Measurements from ENCODE around the gene SRRM3. TPM values are rescaled to one million over a fixed set of nuclear protein-coding genes. Genes with fewer than 3 reads are reported as not detected.
A peak's percentile ranks its signal among the peaks of the same experiment; 100 is the strongest.
"Not testable (repeated sequence)": the region's sequence is repeated elsewhere in the genome, so short reads cannot be mapped to it uniquely, and the experiment has no call there.

SRRM3 gene
- total RNA-seq, 2 experiments from 2014 or later = 0.09 TPM; not detected in 1

GRCh38 chr7:76232698-76233097 lies 31.0 kb downstream of the SRRM3 start:
- ATAC-seq (no peak), DNase-seq (no peak)
- CTCF ChIA-PET = no interaction called here
- no peak overlapping the region for H3K4me3 Mint-ChIP-seq
- no peak overlapping the region for H3K27ac Mint-ChIP-seq
- peaks cover 5% of the 10 kb centered on the region for H3K4me1 Mint-ChIP-seq
- H3K36me3 Mint-ChIP-seq (ENCODE audit: low read depth) = no peaks in the 10 kb centered on the region
- peaks cover 54% of the 10 kb centered on the region for H3K27me3 Mint-ChIP-seq
- intact Hi-C loops (cut with DNase I, micrococcal nuclease) = no loop called here
- POLR2A ChIA-PET = interaction anchor here (0.6 kb wide), 1 partner anchor 65 kb away, joined by 3 read pairs; no protein-coding TSS in a partner anchor
- no peaks in the 10 kb centered on the region for H3K9me3 Mint-ChIP-seq (ENCODE audit: low read depth)

GRCh38 chr7:76233538-76234281 lies 32.0 kb downstream of the SRRM3 start:
- intact Hi-C loops (cut with DNase I, micrococcal nuclease) = no loop called here
- no peaks in the 10 kb centered on the region for H3K9me3 Mint-ChIP-seq (ENCODE audit: low read depth)
- no peak overlapping the region for H3K27ac Mint-ChIP-seq
- ATAC-seq (no peak), DNase-seq (no peak)
- H3K27me3 Mint-ChIP-seq = peaks cover 58% of the 10 kb centered on the region
- H3K36me3 Mint-ChIP-seq (ENCODE audit: low read depth) = no peaks in the 10 kb centered on the region
- ChIA-PET CTCF (interaction anchor here (0.6 to 2.0 kb wide), 3 partner anchors 30 to 312 kb away, joined by 4 to 7 read pairs (median 4); no protein-coding TSS in a partner anchor), POLR2A (interaction anchor here (0.5 to 0.6 kb wide), 2 partner anchors 20 to 79 kb away, joined by 3 to 4 read pairs; no protein-coding TSS in a partner anchor)
- H3K4me3 Mint-ChIP-seq = peak overlapping the region; percentile 5
- H3K4me1 Mint-ChIP-seq = peaks cover 5% of the 10 kb centered on the region

- no peaks in the 10 kb centered on the region for H3K9me3 Mint-ChIP-seq (ENCODE audit: low read depth)
- H3K4me3 Mint-ChIP-seq = peak overlapping the region; percentile 5
- peaks cover 5% of the 10 kb centered on the region for H3K4me1 Mint-ChIP-seq
- ATAC-seq = no peak
- DNase-seq = no peak
- H3K27ac Mint-ChIP-seq = no peak overlapping the region
- intact Hi-C loops (cut with DNase I, micrococcal nuclease) = no loop called here
- H3K36me3 Mint-ChIP-seq (ENCODE audit: low read depth) = no peaks in the 10 kb centered on the region
- CTCF ChIA-PET = interaction anchor here (0.6 to 2.0 kb wide), 3 partner anchors 29 to 312 kb away, joined by 4 to 7 read pairs (median 4); no protein-coding TSS in a partner anchor
- POLR2A ChIA-PET = interaction anchor here (0.5 to 0.6 kb wide), 2 partner anchors 19 to 78 kb away, joined by 3 to 4 read pairs; no protein-coding TSS in a partner anchor
- H3K27me3 Mint-ChIP-seq = peaks cover 58% of the 10 kb centered on the region
Measured at GRCh38 chr7:76234282-76234584, 32.5 kb downstream of the SRRM3 start.

- H3K27me3 Mint-ChIP-seq = peaks cover 54% of the 10 kb centered on the region
- CTCF ChIA-PET = interaction anchor here (0.7 to 2.0 kb wide), 4 partner anchors 28 to 79 kb away, joined by 3 to 7 read pairs (median 4); no protein-coding TSS in a partner anchor
- peaks cover 5% of the 10 kb centered on the region for H3K4me1 Mint-ChIP-seq
Measured at GRCh38 chr7:76234931-76235441, 33.3 kb downstream of the SRRM3 start.

GRCh38 chr7:76236224-76236623 lies 34.5 kb downstream of the SRRM3 start:
- intact Hi-C loops (cut with DNase I, micrococcal nuclease) = no loop called here
- no peaks in the 10 kb centered on the region for H3K36me3 Mint-ChIP-seq (ENCODE audit: low read depth)
- ChIA-PET CTCF (interaction anchor here (0.6 to 1.0 kb wide), 2 partner anchors 80 to 85 kb away, joined by 3 to 5 read pairs; no protein-coding TSS in a partner anchor), POLR2A (no interaction called here)
- H3K4me1 Mint-ChIP-seq = peaks cover 5% of the 10 kb centered on the region
- H3K27ac Mint-ChIP-seq = no peak overlapping the region
- peaks cover 47% of the 10 kb centered on the region for H3K27me3 Mint-ChIP-seq
- DNase-seq = no peak
- no peak overlapping the region for H3K4me3 Mint-ChIP-seq
- H3K9me3 Mint-ChIP-seq (ENCODE audit: low read depth) = no peaks in the 10 kb centered on the region
- no peak for ATAC-seq

More at GRCh38 chr7:76234931-76235441, 33.3 kb downstream of the SRRM3 start:
- Mint-ChIP-seq H3K4me3 (peak overlapping the region; percentile 12), H3K9me3 (ENCODE audit: low read depth) (no peaks in the 10 kb centered on the region), H3K36me3 (ENCODE audit: low read depth) (no peaks in the 10 kb centered on the region), H3K27ac (no peak overlapping the region)
- POLR2A ChIA-PET = no interaction called here
- DNase-seq (peak; percentile 93), ATAC-seq (peak; percentile 98)
- intact Hi-C loops (cut with DNase I, micrococcal nuclease) = loop anchor here in 1 of 2 experiments (1.0 kb wide), 1 partner anchor 25 kb away; no protein-coding TSS in a partner anchor

- Mint-ChIP-seq H3K36me3 (ENCODE audit: low read depth) (no peaks in the 10 kb centered on the region), H3K4me3 (no peak overlapping the region), H3K9me3 (ENCODE audit: low read depth) (no peaks in the 10 kb centered on the region), H3K27me3 (peaks cover 29% of the 10 kb centered on the region), H3K27ac (no peak overlapping the region), H3K4me1 (peaks cover 5% of the 10 kb centered on the region)
- ChIA-PET POLR2A (no interaction called here), CTCF (no interaction called here)
- intact Hi-C loops (cut with DNase I, micrococcal nuclease) = no loop called here
- no peak for DNase-seq
- no peak for ATAC-seq
Measured at GRCh38 chr7:76238326-76238725, 36.6 kb downstream of the SRRM3 start.

GRCh38 chr7:76241141-76241540 lies 39.4 kb downstream of the SRRM3 start:
- POLR2A ChIA-PET = no interaction called here
- Mint-ChIP-seq H3K36me3 (ENCODE audit: low read depth) (no peaks in the 10 kb centered on the region), H3K9me3 (ENCODE audit: low read depth) (no peaks in the 10 kb centered on the region), H3K4me1 (no peaks in the 10 kb centered on the region), H3K4me3 (no peak overlapping the region), H3K27me3 (peaks cover 13% of the 10 kb centered on the region), H3K27ac (no peak overlapping the region)
- intact Hi-C loops (cut with DNase I, micrococcal nuclease) = no loop called here
- ATAC-seq (no peak), DNase-seq (no peak)
- CTCF ChIA-PET = interaction anchor here (0.6 kb wide), 1 partner anchor 356 kb away, joined by 3 read pairs; no protein-coding TSS in a partner anchor

- H3K36me3 Mint-ChIP-seq (ENCODE audit: low read depth); DNase-seq; POLR2A ChIA-PET; H3K9me3 Mint-ChIP-seq (ENCODE audit: low read depth); H3K4me3 Mint-ChIP-seq; intact Hi-C loops (cut with DNase I, micrococcal nuclease); H3K27me3 Mint-ChIP-seq; H3K27ac Mint-ChIP-seq; H3K4me1 Mint-ChIP-seq; ATAC-seq: not testable (repeated sequence)
- CTCF ChIA-PET = interaction anchor here (0.8 kb wide), 1 partner anchor 76 kb away, joined by 3 read pairs; no protein-coding TSS in a partner anchor
Measured at GRCh38 chr7:76242517-76243063, 40.9 kb downstream of the SRRM3 start.

- intact Hi-C loops (cut with DNase I, micrococcal nuclease) = no loop called here
- Mint-ChIP-seq H3K4me3 (no peak overlapping the region), H3K27ac (no peak overlapping the region), H3K36me3 (ENCODE audit: low read depth) (no peaks in the 10 kb centered on the region), H3K9me3 (ENCODE audit: low read depth) (no peaks in the 10 kb centered on the region), H3K4me1 (no peaks in the 10 kb centered on the region), H3K27me3 (no peaks in the 10 kb centered on the region)
- ChIA-PET CTCF (no interaction called here), POLR2A (no interaction called here)
- no peak for ATAC-seq
- no peak for DNase-seq
Measured at GRCh38 chr7:76244781-76245391, 43.2 kb downstream of the SRRM3 start.

GRCh38 chr7:76246804-76247389 lies 45.2 kb downstream of the SRRM3 start:
- ATAC-seq = no peak
- DNase-seq = no peak
- ChIA-PET POLR2A (no interaction called here), CTCF (interaction anchor here (1.2 kb wide), 1 partner anchor 8 kb away, joined by 3 read pairs; no protein-coding TSS in a partner anchor)
- Mint-ChIP-seq H3K27ac (no peak overlapping the region), H3K4me1 (no peaks in the 10 kb centered on the region), H3K27me3 (no peaks in the 10 kb centered on the region), H3K9me3 (ENCODE audit: low read depth) (no peaks in the 10 kb centered on the region), H3K36me3 (ENCODE audit: low read depth) (no peaks in the 10 kb centered on the region), H3K4me3 (no peak overlapping the region)
- intact Hi-C loops (cut with DNase I, micrococcal nuclease) = no loop called here

- intact Hi-C loops (cut with DNase I, micrococcal nuclease) = no loop called here
- ChIA-PET CTCF (no interaction called here), POLR2A (no interaction called here)
- no peak for ATAC-seq
- Mint-ChIP-seq H3K36me3 (ENCODE audit: low read depth) (no peaks in the 10 kb centered on the region), H3K4me3 (no peak overlapping the region), H3K4me1 (no peaks in the 10 kb centered on the region), H3K27ac (no peak overlapping the region), H3K27me3 (no peaks in the 10 kb centered on the region), H3K9me3 (ENCODE audit: low read depth) (no peaks in the 10 kb centered on the region)
- no peak for DNase-seq
Measured at GRCh38 chr7:76247938-76248337, 46.2 kb downstream of the SRRM3 start.
